NCI-H2196 treated with DMSO at 0.1 percent for 48 hours (cell line): ENCODE measurements around the gene MAN2A2.

ENCODE experiments used
- DNase-seq: peaks from one replicate; lab custom pipeline; 2025; ENCODE audit not compliant: unreplicated experiment; lab: John Stamatoyannopoulos, UW

The MAN2A2 gene

GRCh38 chr15:90959028-90959595 lies 56.0 kb downstream of the MAN2A2 start:
- DNase-seq: no peak

GRCh38 chr15:90959894-90960293 lies 56.8 kb downstream of the MAN2A2 start:
- no peak for DNase-seq

GRCh38 chr15:90960298-90961091 lies 57.4 kb downstream of the MAN2A2 start:
- DNase-seq: no peak

GRCh38 chr15:90962021-90962420 lies 58.9 kb downstream of the MAN2A2 start:
- no peak for DNase-seq

- no peak for DNase-seq
Observed at GRCh38 chr15:90966262-90966661, 63.2 kb downstream of the MAN2A2 start.

GRCh38 chr15:90967206-90967605 lies 64.1 kb downstream of the MAN2A2 start:
- DNase-seq: no peak

- no peak for DNase-seq
Observed at GRCh38 chr15:90968434-90968833, 65.3 kb downstream of the MAN2A2 start.

- no peak for DNase-seq
Observed at GRCh38 chr15:90970274-90970673, 67.2 kb downstream of the MAN2A2 start.

- DNase-seq: no peak
Observed at GRCh38 chr15:90972133-90972532, 69.0 kb downstream of the MAN2A2 start.
